ENCODE results near the gene SAG.

DNA sequence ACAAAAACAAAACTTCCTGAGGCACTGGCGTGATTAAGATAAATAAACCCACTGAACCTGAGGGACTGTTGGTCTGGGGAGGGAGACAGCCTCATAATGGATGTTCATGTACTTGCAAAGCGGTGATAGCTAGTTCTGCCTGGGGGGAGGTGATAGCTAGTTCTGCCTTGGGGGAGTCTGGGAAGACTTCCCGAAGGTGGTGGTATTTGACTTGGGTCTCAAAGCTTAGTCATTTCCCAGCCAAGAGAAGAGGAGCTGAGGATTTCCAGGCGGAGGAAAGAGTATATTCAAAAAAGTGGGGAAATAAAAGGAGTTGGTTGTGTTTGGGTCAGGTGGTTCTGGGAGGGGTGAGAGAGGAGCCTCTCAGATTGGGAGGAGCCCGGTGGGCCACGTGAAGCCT lies 71.4 kb downstream of the SAG start:
- TF ChIP-seq, protein P1, sequence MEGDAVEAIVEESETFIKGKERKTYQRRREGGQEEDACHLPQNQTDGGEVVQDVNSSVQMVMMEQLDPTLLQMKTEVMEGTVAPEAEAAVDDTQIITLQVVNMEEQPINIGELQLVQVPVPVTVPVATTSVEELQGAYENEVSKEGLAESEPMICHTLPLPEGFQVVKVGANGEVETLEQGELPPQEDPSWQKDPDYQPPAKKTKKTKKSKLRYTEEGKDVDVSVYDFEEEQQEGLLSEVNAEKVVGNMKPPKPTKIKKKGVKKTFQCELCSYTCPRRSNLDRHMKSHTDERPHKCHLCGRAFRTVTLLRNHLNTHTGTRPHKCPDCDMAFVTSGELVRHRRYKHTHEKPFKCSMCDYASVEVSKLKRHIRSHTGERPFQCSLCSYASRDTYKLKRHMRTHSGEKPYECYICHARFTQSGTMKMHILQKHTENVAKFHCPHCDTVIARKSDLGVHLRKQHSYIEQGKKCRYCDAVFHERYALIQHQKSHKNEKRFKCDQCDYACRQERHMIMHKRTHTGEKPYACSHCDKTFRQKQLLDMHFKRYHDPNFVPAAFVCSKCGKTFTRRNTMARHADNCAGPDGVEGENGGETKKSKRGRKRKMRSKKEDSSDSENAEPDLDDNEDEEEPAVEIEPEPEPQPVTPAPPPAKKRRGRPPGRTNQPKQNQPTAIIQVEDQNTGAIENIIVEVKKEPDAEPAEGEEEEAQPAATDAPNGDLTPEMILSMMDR (IDR thresholded peaks at IDR 0.05), result no peak
- no peak for TF ChIP-seq POLR2A (IDR thresholded peaks at IDR 0.05)

All from lower leg skin (tissue), 3 donors.